ENCODE measurements around the gene RBM4. TPM values are rescaled to one million over a fixed set of nuclear protein-coding genes. Genes with fewer than 3 reads are reported as not detected.

The RBM4 gene
- total RNA-seq, 4 donors from 2014 or later, result 66.5 to 193 (median 68.8) TPM

DNA sequence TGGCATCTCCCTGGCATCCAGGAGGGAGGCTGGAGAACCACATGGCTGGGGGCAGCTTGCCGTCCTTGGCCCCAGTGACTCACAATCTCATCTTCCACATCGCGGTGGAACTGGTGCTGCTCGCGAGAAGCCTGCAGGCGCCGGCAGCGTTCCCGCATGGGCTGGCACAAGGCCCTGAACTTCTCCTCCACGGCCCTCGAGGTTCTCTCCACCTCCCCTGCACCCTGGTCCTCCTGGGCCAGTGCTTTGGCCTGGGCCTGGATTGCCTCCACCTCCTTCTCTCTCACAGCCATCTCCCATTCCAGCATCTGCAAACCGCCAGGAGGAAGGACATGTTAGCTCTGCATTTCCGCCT lies 55.5 kb downstream of the RBM4 start:
- TF ChIP-seq, protein P1, sequence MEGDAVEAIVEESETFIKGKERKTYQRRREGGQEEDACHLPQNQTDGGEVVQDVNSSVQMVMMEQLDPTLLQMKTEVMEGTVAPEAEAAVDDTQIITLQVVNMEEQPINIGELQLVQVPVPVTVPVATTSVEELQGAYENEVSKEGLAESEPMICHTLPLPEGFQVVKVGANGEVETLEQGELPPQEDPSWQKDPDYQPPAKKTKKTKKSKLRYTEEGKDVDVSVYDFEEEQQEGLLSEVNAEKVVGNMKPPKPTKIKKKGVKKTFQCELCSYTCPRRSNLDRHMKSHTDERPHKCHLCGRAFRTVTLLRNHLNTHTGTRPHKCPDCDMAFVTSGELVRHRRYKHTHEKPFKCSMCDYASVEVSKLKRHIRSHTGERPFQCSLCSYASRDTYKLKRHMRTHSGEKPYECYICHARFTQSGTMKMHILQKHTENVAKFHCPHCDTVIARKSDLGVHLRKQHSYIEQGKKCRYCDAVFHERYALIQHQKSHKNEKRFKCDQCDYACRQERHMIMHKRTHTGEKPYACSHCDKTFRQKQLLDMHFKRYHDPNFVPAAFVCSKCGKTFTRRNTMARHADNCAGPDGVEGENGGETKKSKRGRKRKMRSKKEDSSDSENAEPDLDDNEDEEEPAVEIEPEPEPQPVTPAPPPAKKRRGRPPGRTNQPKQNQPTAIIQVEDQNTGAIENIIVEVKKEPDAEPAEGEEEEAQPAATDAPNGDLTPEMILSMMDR (IDR thresholded peaks at IDR 0.05), result no peak
- TF ChIP-seq POLR2A (IDR thresholded peaks at IDR 0.05) (no peak), POLR2AphosphoS5 (IDR thresholded peaks at IDR 0.05) (no peak), EP300 (IDR thresholded peaks at IDR 0.05; ENCODE audit: low read depth) (no peak)
- DNase-seq, result no peak
- Histone ChIP-seq H3K9me3 (no peaks in the 10 kb centered on the region), H3K27ac (no peak overlapping the region), H3K36me3 (no peaks in the 10 kb centered on the region), H3K27me3 (no peaks in the 10 kb centered on the region), H3K4me3 (no peak overlapping the region), H3K4me1 (peaks cover 0 to 3% (median 0%) of the 10 kb centered on the region in 4 donors)
- intact Hi-C loops (cut with DNase I; ENCODE audit: low total_unique reads) (no loop called here), in situ Hi-C loops (cut with MboI; ENCODE audit: low pct_ligation_motif_present in 1 of 4, low pct_unique_long_range_greater_than_20kb in 1 of 4, low sequenced_read_pairs in 3 of 4) (loop anchor here in 3 of 4 donors (5.0 to 10.0 kb wide), 2 partner anchors 138 to 141 kb away; no protein-coding TSS in a partner anchor)
- 83% methylated on average over 13 of the region's 13 CpGs; no CpG with 5 or more reads in 1 of the 2 donors for WGBS, 2 donors (ENCODE audit: low coverage in 1 of 2)

DNA sequence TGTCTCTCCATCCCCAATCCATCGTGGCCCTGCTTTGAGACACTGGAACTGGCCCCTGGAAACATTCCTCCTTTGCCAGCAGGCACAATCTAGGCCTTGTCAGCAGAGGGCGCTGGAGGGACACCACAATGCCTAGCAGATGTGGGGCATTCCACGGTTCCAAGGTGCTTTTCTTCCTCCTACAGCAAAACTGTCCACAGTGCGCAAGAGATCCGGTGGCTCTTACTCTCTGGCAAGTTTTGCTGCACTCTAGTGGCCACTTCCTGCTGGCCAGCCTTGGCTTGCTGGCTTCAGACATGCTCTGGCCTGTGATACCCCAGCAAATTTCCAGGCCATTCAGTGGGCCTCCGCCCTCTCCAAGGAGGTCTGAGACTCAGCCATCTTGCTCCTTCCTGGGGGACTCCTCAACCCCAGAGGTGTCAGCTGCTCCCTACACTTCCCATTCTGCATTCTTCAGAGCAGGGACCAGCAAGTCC lies 56.3 kb downstream of the RBM4 start:
- intact Hi-C loops (cut with DNase I; ENCODE audit: low total_unique reads) (loop anchor here (5.0 kb wide), 1 partner anchor 138 kb away; no protein-coding TSS in a partner anchor), in situ Hi-C loops (cut with MboI; ENCODE audit: low pct_ligation_motif_present in 1 of 4, low pct_unique_long_range_greater_than_20kb in 1 of 4, low sequenced_read_pairs in 3 of 4) (loop anchor here (5.0 to 10.0 kb wide), 2 partner anchors 138 to 140 kb away; no protein-coding TSS in a partner anchor)
- Histone ChIP-seq H3K36me3 (no peaks in the 10 kb centered on the region), H3K27ac (peak overlapping the region in 1 of 4 donors; percentile 12), H3K27me3 (no peaks in the 10 kb centered on the region), H3K4me3 (no peak overlapping the region), H3K9me3 (no peaks in the 10 kb centered on the region), H3K4me1 (peaks cover 0 to 3% (median 0%) of the 10 kb centered on the region in 4 donors)
- WGBS, 2 donors (ENCODE audit: low coverage in 1 of 2), result 22% methylated on average over 6 of the region's 6 CpGs; no CpG with 5 or more reads in 1 of the 2 donors
- TF ChIP-seq, protein P1 (IDR thresholded peaks at IDR 0.05), result peak; percentile 92 to 98 (median 96)
- TF ChIP-seq POLR2AphosphoS5 (IDR thresholded peaks at IDR 0.05), result peak in 1 of 3 donors; percentile 29
- TF ChIP-seq POLR2A (IDR thresholded peaks at IDR 0.05), result no peak
- no peak for TF ChIP-seq EP300 (IDR thresholded peaks at IDR 0.05; ENCODE audit: low read depth)
- DNase-seq, result peak; percentile 93

Small RNA genes within 50 kb of the gene (small RNA-seq; reads per million reads assigned to genes)
- 0 reads per million in 4 donors for gene RNU4-39P

Other genes with a start within 250 kb of the RBM4 start
- under 1 TPM in 1 of 4 donors, not detected in 3; 0.16 TPM for gene NPAS4, start 217.7 kb upstream of the RBM4 start, total RNA-seq
- gene MRPL11, start 199.9 kb upstream of the RBM4 start, total RNA-seq, result 100 to 1,000 TPM in 1 of 4 donors, 10 to 100 TPM in 3; 39.6 to 127 (median 43.5) TPM
- gene PELI3, start 171.8 kb upstream of the RBM4 start, total RNA-seq, result 10 to 100 TPM in 1 of 4 donors, 1 to 10 TPM in 3; 1.2 to 14.2 (median 7.8) TPM
- 100 to 1,000 TPM in 1 of 4 donors, 10 to 100 TPM in 3; 32.8 to 116 (median 53.4) TPM for gene DPP3, start 158.3 kb upstream of the RBM4 start, total RNA-seq
- 100 to 1,000 TPM in 1 of 4 donors, 10 to 100 TPM in 3; 33.3 to 146 (median 56.0) TPM for gene BBS1, start 128.1 kb upstream of the RBM4 start, total RNA-seq
- 10 to 100 TPM; 12.1 to 34.4 (median 13.8) TPM for gene ZDHHC24, start 92.7 kb upstream of the RBM4 start, total RNA-seq
- not detected for gene ACTN3, start 91.8 kb upstream of the RBM4 start, total RNA-seq
- gene CTSF, start 70.1 kb upstream of the RBM4 start, total RNA-seq, result 10 to 100 TPM; 23.5 to 80.6 (median 39.0) TPM
- gene CCDC87, start 45.6 kb upstream of the RBM4 start, total RNA-seq, result under 1 TPM in 2 of 4 donors, not detected in 2; 0.32 to 0.96 TPM
- gene CCS, start 45.5 kb upstream of the RBM4 start, total RNA-seq, result 10 to 100 TPM; 37.4 to 82.0 (median 49.5) TPM
- gene RBM14, start 22.1 kb upstream of the RBM4 start, total RNA-seq, result 10 to 100 TPM; 13.8 to 70.1 (median 47.0) TPM
- 10 to 100 TPM; 14.2 to 22.1 (median 15.5) TPM for gene RBM4B, start 39.2 kb downstream of the RBM4 start, total RNA-seq
- 1 to 10 TPM in 3 of 4 donors, under 1 TPM in 1; 0.75 to 2.2 (median 1.6) TPM for gene SPTBN2, start 90.5 kb downstream of the RBM4 start, total RNA-seq
- gene RCE1, start 204.7 kb downstream of the RBM4 start, total RNA-seq, result 10 to 100 TPM; 14.5 to 40.3 (median 37.4) TPM
- gene LRFN4, start 218.4 kb downstream of the RBM4 start, total RNA-seq, result 10 to 100 TPM; 14.3 to 52.3 (median 22.6) TPM

Data from transverse colon (tissue), 4 donors.